ENCODE results near the gene FOS.
"Not testable (repeated sequence)": the region's sequence is repeated elsewhere in the genome, so short reads cannot be mapped to it uniquely, and the experiment has no call there.

FOS gene

DNA sequence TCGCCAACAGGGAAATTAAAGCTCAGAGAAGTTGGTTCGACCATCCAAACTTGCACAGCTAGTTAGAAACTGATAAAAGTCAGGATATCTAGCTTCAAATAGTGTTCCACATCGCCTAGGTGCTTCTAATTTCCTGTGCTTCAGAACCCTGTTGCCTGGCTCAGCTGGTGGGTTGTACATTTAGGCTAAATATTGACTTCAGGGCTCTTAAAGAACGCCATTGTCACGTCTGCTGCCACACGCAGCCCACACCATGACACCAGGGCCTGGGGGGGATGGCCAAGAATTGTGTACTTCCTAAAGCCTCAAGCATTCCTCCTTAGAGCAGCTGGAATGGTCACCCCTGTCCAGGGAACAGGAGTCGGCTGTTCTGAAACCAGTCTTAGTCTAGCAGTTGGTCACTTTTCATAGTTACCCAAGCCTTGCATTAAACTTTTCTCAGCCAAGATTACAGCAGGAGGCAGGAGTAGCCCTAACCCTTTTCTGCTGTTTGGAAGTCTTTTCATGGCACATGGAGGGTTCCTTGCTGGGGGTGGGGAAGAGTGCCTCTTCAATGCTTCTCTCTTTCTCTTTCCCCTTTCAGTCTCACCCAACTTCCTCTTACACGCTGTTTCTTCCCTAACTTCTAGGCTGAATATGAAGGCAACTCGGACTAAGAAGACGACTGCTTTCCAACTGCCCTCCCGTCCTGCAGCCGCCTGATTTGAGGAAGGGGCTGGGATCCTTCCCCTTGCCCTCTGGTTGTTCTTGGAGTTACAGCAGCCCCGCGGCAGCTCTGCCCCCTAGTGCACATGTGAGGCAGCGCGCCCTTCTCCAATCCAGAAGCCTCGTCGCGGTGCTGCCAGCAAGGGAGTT lies 17.1 kb downstream of the FOS start:
- DNase-seq = no peak

DNA sequence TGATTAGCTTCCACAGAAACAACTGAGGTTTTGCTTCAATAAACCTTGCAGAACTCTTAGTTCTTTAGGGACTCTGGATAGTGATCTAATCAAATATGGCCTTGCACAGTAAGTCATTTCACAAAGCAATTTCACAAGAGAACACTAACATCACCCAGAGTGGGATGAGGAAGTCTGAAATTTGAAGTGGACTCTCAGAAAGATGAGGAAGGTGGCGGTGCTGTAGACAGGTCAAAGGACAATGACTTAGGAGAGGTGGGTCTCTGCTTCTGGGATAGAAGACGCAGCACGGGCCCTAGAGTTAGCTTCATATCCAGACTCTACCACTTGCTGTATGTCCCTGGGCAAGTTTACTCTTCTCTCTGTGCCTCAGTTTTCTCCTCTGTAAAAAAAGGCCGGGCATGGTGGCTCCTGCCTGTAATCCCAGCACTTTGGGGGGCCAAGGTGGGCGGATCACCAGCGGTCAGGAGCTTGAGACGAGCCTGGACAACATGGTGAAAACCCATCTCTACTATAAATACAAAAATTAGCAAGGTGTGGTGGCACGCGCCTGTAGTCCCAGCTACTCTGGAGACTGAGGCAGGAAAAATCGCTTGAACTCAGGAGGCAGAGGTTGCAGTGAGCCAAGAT lies 18.9 kb downstream of the FOS start:
- no peak for DNase-seq

DNA sequence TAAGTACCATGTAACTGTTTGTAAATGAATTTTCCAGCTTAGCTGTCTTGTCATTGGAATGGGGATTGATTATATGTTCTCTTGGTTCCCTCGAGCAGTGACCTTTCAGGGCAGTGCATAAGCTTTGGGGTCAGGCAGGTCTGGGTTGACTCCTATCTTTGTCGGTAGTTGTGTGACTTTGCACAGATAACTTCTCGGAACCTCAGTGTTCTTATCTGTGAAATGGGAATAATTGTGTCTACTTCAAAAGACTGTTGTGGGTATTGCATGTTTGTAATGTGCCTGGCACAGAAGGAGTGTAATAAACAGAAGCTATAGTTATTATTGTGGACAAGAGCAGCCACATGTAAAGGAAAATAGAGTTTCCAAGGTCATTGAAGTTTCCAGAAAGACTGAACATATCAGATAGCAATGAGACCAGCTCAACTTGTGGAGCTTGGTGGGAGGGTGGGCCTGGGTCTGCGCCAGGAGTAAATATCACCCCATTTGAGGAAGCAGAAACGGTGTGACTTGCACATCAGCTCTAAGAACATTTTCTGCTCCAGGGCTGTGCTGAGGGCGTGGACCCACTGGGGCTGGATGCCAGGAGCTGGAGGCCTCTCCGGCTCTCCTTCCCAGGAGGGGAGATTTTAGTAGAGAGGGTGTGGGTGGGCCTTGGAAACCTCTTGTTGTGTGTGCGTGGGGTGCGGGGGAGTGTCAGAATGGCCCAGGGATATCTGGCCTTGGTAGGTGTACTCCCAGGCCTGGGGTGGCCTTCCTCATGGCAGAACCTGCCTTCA lies 19.7 kb downstream of the FOS start:
- no peak for DNase-seq

DNA sequence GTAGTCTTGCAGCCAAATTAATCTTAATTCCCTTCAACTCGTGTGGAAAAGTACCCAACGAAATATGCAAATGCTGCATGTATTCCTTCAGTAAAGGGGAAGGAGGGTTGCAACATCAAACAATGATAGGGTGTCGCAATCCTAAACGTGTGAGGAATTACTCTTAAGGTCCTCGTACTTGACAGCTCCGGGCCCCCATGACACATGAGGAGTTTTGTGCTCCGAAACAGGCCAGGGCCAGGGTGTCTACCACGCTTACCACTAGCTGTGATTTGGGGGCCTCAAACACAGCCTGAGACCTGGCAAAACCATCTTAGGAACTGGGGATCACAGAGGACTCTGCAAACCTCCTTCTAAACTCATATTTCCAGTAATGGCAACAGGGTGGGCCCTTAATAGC lies 20.4 kb downstream of the FOS start:
- no peak for DNase-seq

- no peak for DNase-seq
Measured at GRCh38 chr14:75299576-75299975, 20.9 kb downstream of the FOS start.

DNA sequence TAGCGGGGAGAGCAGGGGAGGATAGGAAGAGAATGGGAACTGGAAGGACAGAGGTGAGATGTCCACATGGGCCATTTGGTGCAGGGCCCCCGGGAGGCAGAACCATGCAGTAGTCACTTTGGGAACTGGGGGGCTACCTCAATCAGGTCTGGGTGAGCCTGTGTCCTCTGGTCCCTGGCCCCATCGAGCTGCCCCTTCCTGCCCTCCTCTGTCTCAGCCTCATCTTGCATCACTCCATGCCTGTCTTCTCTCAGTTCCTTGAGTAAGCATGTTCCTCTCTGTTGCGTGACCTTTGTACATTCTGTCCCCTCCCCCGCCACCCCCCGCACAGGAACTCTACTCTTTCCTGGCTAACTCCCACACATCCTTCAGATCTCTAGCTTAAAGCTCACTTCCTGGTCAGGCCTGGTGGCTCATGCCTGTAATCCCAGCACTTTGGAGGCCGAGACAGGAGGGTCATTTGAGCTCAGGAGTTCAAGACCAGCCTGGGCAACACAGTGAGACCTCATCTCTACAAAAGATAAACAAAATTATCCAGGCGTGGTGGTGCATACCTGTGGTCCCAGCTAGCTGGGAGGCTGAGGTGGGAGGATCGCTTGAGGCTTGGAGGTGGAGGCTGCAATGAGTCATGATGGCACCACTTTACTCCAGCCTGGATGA lies 23.2 kb downstream of the FOS start:
- no peak for DNase-seq

DNA sequence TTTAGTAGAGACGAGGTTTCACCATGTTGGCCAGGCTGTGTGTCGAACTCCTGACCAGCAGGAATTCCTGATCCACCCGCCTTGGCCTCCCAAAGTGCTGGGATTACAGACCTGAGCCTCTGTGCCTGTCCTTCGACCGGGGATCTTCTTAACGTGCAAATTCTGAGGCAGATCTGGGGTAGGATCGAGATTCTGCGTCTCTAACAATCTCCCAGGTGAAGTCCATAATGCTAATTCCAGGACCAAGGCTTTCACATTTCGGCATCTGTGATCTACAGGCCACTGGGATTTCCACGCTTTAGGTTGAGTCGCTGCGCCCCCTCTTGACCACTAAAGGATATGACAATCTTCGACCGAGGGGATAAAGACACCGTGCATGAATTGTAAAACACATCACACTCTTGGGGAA lies 24.8 kb downstream of the FOS start:
- DNase-seq = no peak

- not testable (repeated sequence) for DNase-seq
Measured at GRCh38 chr14:75306410-75306809, 27.8 kb downstream of the FOS start.

GRCh38 chr14:75306927-75307699 lies 28.5 kb downstream of the FOS start:
- DNase-seq = no peak

GRCh38 chr14:75307700-75308379 lies 29.2 kb downstream of the FOS start:
- DNase-seq = no peak

DNA sequence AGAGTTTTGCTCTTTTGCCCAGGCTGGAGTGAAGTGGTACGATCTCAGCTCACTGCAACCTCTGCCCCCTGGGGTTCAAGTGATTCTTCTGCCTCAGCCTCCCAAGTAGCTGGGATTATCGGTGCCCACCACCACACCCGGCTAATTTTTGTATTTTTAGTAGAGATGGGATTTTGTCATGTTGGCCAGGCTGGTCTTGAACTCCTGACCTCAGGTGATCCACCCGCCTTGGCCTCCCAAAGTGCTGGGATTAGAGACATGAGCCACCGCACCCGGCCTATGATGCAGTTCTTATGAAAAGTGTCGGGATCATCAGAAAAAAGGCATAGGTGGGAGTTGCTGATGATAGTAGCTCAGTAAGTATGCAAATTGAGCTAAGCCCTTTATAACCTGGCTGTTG lies 30.4 kb downstream of the FOS start:
- DNase-seq = not testable (repeated sequence)

DNA sequence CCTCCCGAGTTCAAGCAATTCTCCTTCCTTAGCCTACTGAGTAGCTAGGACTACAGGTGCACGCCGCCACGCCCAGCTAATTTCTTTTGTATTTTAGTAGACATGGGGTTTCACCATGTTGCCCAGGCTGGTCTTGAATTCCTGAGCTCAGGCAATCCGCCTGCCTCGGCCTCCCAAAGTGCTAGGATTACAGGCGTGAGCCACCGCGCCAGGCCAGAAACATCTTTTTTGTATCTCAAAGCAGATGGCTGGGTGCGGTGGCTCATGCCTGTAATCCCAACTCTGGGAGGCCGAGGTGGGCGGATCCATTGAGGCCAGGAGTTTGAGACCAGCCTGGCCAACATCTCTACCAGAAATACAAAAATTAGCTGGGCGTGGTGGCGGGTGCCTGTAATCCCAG lies 30.9 kb downstream of the FOS start:
- DNase-seq = not testable (repeated sequence)

GRCh38 chr14:75310295-75311111 lies 31.9 kb downstream of the FOS start:
- no peak for DNase-seq

DNA sequence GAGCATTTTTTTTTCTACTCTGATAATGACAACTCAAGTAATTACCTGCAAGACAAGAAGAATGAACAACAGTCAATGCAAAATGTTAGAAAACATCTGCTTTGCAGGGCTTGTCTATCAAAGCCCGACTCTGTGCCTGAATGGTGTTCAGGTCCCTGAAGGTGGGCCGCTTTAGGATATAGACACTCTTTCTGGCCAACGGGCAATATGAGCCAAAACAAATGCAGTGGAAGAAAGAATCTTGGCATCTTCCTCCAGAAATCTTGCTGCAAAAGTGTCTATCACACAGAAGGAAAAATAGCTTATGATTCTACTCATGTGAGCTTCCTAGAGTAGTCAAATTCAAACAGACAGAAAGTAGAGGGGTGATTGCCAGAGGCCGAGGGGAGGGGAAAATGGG lies 32.7 kb downstream of the FOS start:
- no peak for DNase-seq

DNA sequence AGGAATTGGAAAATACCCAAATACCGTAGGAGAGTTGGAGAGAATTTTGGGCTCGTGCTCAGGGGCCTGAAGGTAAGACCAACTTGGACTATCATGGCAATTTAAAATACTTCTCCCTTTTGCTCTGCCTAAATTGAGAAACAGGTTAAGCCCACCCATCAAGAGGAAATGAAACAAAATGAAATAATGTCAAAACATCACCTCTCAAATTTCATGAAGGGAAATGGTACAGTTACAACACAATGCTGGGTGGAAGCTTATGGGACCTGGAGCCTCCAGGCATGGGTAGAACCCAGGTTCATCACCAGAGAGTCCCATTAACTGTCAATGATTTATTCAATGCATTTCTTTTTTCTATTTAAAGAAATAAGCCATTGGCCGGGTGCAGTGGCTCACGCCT lies 33.7 kb downstream of the FOS start:
- no peak for DNase-seq

DNA sequence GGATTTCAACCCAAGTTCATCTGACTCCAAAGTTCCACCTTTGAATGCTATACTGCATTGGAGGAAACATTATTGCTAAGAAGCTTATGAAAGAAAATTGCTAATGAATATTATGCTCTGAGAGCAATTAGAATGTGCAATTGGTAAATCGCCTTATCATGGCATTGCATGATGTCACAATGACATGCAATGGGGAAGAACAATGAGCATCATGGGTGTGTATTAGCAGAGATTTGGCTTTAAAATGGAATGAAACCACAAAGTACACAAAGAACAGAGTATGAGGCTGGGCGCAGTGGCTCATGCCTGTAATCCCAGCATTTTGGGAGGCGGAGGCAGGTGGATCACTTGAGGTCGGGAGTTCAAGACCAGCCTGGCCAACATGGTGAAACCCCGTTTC lies 34.7 kb downstream of the FOS start:
- DNase-seq = no peak

DNA sequence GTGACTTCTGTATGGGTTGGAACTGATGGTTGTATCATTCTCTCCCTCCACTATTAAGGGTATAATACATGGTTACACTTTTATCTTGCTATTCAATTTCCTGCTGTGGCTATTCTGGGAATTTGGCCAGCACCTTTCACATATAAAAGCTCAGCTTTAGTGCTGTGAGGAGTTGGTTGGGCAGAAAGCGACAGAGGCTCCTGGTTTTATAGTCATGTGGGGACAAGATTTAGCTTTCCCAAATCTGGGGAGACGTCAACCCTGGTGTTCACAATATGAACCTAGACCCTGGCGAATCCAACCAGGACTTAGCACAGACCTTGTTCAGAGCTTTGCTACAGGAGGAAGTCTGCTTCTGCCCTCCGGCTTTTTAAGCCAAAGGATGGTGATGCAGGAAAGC lies 36.5 kb downstream of the FOS start:
- no peak for DNase-seq

DNA sequence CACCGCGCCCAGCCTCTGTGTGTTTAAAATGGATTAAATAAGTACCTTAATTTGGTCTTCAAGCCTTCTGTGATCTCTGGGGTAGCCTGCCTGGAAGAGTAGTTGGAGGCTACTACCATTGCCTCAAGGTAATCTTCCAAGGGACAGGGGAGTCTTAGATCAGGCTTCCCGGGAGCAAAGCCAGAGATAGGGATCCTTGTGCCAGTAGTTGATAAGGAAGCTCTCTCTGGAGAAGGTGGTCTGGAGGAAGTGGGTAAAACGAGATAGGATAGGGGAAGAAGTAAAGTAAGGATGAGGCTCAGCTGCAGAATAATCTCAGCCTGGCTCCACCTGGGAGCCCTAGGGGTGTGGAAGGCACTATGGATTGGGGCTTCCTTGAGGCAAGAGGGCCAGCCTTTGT lies 38.5 kb downstream of the FOS start:
- DNase-seq = no peak

DNA sequence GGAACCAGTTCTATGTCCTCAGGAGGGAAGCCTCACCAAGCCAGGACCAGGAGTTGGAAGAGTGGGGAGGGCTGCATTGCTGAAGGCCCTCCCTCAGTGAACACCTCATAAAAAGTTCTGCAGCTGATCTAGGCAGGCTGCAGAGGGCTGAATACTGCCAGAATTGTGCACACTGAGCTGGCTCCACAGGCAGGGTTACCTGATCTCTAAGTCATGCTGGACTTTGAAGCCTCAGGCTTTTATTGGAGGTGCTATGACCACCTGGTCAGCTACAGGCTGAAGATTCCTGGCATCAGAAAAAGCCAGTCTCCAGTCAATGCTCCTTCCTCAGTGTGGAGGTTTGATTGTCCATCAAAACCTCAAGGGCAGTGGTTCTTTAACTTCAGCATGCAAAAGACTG lies 39.7 kb downstream of the FOS start:
- no peak for DNase-seq

DNA sequence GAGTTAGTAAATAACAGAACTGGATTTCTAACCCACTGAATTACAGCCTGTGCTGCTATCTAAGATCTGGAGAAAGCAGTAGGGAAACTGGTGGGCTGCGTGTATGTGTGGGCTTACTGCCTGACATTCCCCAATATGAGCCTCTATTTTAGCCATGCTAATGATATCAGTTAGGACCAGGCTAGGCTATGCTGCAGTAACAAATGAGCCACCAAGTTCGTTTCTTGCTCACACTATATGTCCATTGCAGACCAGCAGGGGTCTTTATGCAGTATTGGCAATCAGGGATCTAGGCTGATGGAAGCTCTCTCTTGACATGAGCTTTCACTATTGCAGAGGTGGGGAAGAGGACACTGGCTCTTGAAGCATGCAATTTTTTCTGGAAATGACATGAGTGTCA lies 40.4 kb downstream of the FOS start:
- no peak for DNase-seq

DNA sequence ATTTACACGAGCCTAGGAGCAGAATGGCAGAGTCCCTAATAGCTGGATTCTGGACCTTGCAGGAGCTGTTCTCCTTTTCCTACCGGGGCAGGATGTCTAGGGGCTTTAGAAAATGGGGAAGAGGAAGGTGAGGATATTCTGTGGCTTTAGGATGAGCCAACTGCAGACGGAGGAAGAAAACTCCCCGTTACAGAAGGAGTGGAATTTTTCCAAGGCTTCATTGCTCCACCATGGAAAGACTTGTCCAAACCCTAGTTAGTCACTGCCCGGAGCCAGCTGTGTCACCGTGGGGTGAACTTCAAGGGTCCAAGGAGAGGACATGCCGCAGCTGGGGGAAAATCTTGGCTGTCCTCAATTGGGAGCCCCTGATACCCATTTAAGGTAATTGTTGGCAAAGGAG lies 41.6 kb downstream of the FOS start:
- DNase-seq = no peak

Measured in NCI-H1436 treated with DMSO at 0.1 percent for 48 hours (cell line).